Calu3 (cell line): ENCODE measurements around the gene MPC1L. TPM values are rescaled to one million over a fixed set of nuclear protein-coding genes. Genes with fewer than 3 reads are reported as not detected.
"Not testable (repeated sequence)": the region's sequence is repeated elsewhere in the genome, so short reads cannot be mapped to it uniquely, and the experiment has no call there.

Source experiments
- Bru-seq: library from RNA; stranded (reverse); fragments of 400-500 nt; gene quantifications from one replicate; lab custom pipeline; 2021; lab: Mats Ljungman, UMichigan
- BruChase-seq, 2 experiments: library from RNA; stranded (reverse); fragments of 400-500 nt; gene quantifications; one replicate each; lab custom pipeline; 2021; lab: Mats Ljungman, UMichigan
- BruUV-seq: library from RNA; stranded (reverse); fragments of 400-500 nt; replicated peaks from 2 replicates; lab custom pipeline; 2021; lab: Mats Ljungman, UMichigan
- CTCF ChIA-PET: fragments of 300-600 bp; sonication (Branson Sonifier 250); formaldehyde crosslinking; loops from one replicate; lab custom pipeline; 2022; ENCODE audit warnings: antibody characterized with exemption; lab: Charles Lee
- DNase-seq: peaks from one replicate; pipeline ENCODE4 v3.0.0; 2022
- H3K27ac Mint-ChIP-seq: one replicate; pipeline ENCODE4 v1.8.0; 2022; ENCODE audit warnings: mixed read lengths; ENCODE audit not compliant: unreplicated experiment
- H3K27me3 Mint-ChIP-seq: one replicate; pipeline ENCODE4 v1.8.0; 2022; ENCODE audit warnings: mixed read lengths; ENCODE audit not compliant: unreplicated experiment
- H3K36me3 Mint-ChIP-seq: one replicate; pipeline ENCODE4 v1.8.0; 2022; ENCODE audit warnings: mild to moderate bottlenecking, moderate library complexity, mixed read lengths; ENCODE audit not compliant: insufficient read depth, unreplicated experiment
- H3K4me1 Mint-ChIP-seq: one replicate; pipeline ENCODE4 v1.8.0; 2022; ENCODE audit warnings: mild to moderate bottlenecking, low read depth, mixed read lengths; ENCODE audit not compliant: unreplicated experiment
- H3K4me3 Mint-ChIP-seq: one replicate; pipeline ENCODE4 v1.8.0; 2022; ENCODE audit warnings: mild to moderate bottlenecking, low read depth, moderate library complexity, mixed read lengths; ENCODE audit not compliant: unreplicated experiment
- H3K9me3 Mint-ChIP-seq: one replicate; pipeline ENCODE4 v1.8.0; 2022; ENCODE audit warnings: low read depth, mixed read lengths; ENCODE audit not compliant: unreplicated experiment
- intact Hi-C: fragments of 100-400 bp; cut with micrococcal nuclease; formaldehyde crosslinking; loops from one replicate; pipeline ENCODE4 v1.10.0; 2022; ENCODE audit not compliant: unreplicated experiment
- long read RNA-seq: library from polyadenylated mRNA; stranded (forward); transcript quantifications from one replicate; pipeline ENCODE4 v2.0.0, GENCODE V29; 2022
- total RNA-seq: library from RNA; stranded (reverse); gene quantifications from 2 replicates; pipeline ENCODE4 v1.2.3, GENCODE V29; 2022
- TF ChIP-seq, protein P1 (sequence below): fragments of 200-600 bp; IDR thresholded peaks from one replicate; pipeline ENCODE4 v1.8.0; 2022; ENCODE audit warnings: antibody characterized with exemption; ENCODE audit not compliant: unreplicated experiment

MPC1L gene
- not detected in 2 replicates for total RNA-seq
- not detected for Bru-seq, nascent RNA
- BruChase-seq, experiment 1, labeled RNA remaining after a 6-hour chase, result not detected
- BruChase-seq, experiment 2, labeled RNA remaining after a 2-hour chase, result not detected
- long read RNA-seq, result 0 reads

DNA sequence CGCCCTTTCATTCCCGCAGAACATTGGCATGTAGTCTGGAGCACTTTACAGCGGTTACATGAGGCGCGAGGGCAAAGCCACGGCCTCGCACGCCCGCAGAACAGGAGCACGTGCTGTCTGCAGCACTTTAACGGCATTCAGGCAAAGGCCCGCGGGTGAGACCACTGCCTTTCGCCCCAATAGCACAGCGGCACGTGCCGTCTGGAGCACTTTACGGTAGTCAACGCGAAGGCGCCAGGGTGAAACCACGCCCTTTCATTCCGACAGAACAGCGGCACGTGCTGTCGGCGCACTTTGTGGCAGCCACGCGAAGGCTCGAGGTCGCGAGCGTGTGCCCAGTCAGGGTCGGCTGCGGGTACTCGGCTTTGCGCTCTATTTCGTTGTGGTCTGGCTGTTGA is at the start of gene MPC1L:
TSS of gene MPC1L (plus strand) at position 290 of the 398 bp plus-strand sequence. CDS start 138 bp downstream, outside the sequence.
- H3K4me3 Mint-ChIP-seq, result no peak within 1 kb of the TSS
- no peak for DNase-seq
- no peaks in the 10 kb centered on the region for H3K4me1 Mint-ChIP-seq
- no peaks in the 10 kb centered on the region for H3K27me3 Mint-ChIP-seq
- no peak within 1 kb of the TSS for H3K27ac Mint-ChIP-seq
- no TSS peak for BruUV-seq
- H3K36me3 Mint-ChIP-seq, result peaks cover 5% of the 10 kb centered on the region
- no peaks in the 10 kb centered on the region for H3K9me3 Mint-ChIP-seq
- intact Hi-C loops, result no loop called here
- TF ChIP-seq, protein P1, sequence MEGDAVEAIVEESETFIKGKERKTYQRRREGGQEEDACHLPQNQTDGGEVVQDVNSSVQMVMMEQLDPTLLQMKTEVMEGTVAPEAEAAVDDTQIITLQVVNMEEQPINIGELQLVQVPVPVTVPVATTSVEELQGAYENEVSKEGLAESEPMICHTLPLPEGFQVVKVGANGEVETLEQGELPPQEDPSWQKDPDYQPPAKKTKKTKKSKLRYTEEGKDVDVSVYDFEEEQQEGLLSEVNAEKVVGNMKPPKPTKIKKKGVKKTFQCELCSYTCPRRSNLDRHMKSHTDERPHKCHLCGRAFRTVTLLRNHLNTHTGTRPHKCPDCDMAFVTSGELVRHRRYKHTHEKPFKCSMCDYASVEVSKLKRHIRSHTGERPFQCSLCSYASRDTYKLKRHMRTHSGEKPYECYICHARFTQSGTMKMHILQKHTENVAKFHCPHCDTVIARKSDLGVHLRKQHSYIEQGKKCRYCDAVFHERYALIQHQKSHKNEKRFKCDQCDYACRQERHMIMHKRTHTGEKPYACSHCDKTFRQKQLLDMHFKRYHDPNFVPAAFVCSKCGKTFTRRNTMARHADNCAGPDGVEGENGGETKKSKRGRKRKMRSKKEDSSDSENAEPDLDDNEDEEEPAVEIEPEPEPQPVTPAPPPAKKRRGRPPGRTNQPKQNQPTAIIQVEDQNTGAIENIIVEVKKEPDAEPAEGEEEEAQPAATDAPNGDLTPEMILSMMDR, result no peak
- CTCF ChIA-PET, result no interaction called here

DNA sequence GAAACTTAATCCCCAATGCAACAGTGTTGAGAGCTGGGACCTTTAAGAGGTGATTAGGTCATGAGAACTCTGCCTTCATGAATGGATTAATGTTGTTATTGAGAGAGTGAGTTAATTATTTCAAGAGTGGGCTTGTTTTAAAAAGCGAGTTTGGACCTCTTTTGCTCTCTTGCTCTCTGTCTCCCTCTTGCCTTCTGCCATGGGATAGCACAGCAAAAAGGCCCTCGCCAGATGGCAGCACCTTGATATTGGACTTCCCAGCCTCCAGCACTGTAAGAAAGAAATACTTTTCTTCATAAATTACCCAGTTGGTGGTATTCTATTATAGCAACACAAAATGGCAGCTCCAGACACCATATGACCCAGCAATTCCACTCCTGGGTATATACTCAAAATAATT is 49.5 kb upstream of the MPC1L start:
- BruUV-seq, result no TSS peak
- Mint-ChIP-seq H3K36me3 (no peaks in the 10 kb centered on the region), H3K27ac (no peak overlapping the region), H3K4me3 (no peak overlapping the region), H3K27me3 (peaks cover 13% of the 10 kb centered on the region), H3K4me1 (no peaks in the 10 kb centered on the region), H3K9me3 (no peaks in the 10 kb centered on the region)
- DNase-seq, result peak; percentile 52
- intact Hi-C loops, result no loop called here
- TF ChIP-seq, protein P1, result peak; percentile 58
- CTCF ChIA-PET, result interaction anchor here (2.1 kb wide), 1 partner anchor 30 kb away, joined by 9 read pairs; no protein-coding TSS in a partner anchor

DNA sequence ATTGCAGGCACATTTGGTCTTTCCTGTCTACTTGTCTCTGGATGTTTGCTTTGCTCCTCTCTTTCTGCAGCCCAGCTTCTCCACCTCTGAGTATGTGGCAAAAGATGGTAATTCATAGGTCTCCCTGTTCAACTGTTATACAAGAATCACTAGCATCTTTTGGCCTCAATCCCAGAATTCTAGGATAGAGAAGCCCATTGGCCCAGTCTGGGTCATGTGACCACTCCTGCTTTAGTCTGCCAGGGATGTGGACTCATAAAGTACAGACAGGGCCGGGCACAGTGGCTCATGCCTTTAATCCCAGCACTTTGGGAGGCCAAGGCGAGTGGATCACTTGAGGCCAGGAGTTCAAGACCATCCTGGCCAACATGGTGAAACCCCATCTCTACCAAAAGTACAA is 47.8 kb upstream of the MPC1L start:
- CTCF ChIA-PET, BruUV-seq, H3K9me3 Mint-ChIP-seq, H3K27ac Mint-ChIP-seq, H3K4me3 Mint-ChIP-seq, H3K27me3 Mint-ChIP-seq, intact Hi-C loops, H3K4me1 Mint-ChIP-seq, DNase-seq, H3K36me3 Mint-ChIP-seq: not testable (repeated sequence)

DNA sequence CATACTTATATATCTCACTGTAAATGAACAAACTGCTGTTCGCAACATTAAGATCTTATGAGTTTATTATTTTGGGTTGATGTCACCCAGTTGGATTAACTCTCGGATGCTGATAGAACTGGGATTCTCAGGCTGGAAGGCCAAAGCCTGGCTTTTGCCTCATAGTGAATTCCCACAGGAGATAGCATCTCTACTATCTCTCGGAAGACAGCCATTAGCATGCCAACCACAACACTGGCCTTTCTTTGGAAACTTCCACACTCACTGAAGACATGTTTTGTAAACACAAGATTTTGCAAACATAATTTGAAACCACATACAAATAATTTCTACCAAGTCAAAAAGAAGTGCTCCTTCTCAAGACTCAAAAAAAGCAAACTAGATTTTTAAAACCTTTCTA is 46.9 kb upstream of the MPC1L start:
- TF ChIP-seq, protein P1, result no peak

DNA sequence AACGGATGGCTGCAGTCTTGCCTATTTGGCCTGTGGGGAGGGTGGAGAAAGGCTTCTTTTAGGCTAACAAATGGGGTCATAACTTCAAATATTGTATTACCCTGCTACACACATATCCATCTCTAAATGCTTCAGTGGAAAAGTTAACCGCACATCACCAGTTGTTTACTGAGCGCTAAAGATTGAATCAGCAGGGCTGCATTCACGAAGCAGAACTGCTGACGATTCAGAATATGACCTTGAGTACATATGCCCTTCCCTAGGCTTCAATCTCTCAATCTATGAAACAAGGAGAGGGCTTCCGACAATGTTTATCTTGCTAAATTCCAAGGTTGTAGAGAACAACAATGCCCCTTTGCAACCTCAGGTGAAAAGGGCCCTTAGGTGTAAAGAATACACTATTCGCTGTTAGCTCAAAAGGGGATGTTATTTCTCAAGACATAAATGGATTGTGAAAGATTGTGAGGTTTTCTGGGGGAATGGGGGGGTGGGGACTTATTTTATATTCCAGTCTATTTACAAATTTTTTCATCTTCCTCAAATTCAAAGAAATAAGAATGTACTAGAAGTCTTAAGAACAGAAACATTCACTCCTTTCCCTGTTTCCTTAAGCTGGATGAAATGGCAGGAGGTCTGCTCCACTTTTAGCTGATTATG is 45.1 kb upstream of the MPC1L start:
- BruUV-seq, result no TSS peak
- Mint-ChIP-seq H3K36me3 (peaks cover 22% of the 10 kb centered on the region), H3K27me3 (no peaks in the 10 kb centered on the region), H3K9me3 (no peaks in the 10 kb centered on the region), H3K4me3 (no peak overlapping the region), H3K27ac (no peak overlapping the region), H3K4me1 (peaks cover 14% of the 10 kb centered on the region)
- DNase-seq, result no peak
- intact Hi-C loops, result no loop called here
- TF ChIP-seq, protein P1, result no peak
- CTCF ChIA-PET, result interaction anchor here (0.5 kb wide), 1 partner anchor 276 kb away, joined by 3 read pairs; no protein-coding TSS in a partner anchor

More for the DNA sequence above, 46.9 kb upstream of the MPC1L start:
- Mint-ChIP-seq H3K27ac (no peak overlapping the region), H3K36me3 (peaks cover 16% of the 10 kb centered on the region), H3K4me1 (peaks cover 7% of the 10 kb centered on the region), H3K4me3 (no peak overlapping the region), H3K9me3 (no peaks in the 10 kb centered on the region), H3K27me3 (peaks cover under 1% of the 10 kb centered on the region)
- CTCF ChIA-PET, result no interaction called here
- DNase-seq, result no peak
- intact Hi-C loops, result no loop called here
- no TSS peak for BruUV-seq
